Stimulated activated CD8-positive, alpha-beta memory T cell treated with anti-CD3 and anti-CD28 coated beads, Interleukin-15, amount 100 ng/mL, for 4 hours (primary cell): ENCODE data around the gene BHMT.

Experiments
- DNase-seq, 2 donors: peaks; one replicate each; pipeline ENCODE4 v3.0.0-alpha.2; 2020; ENCODE audit warnings: low read depth in 2 of 2

Gene BHMT, protein sequence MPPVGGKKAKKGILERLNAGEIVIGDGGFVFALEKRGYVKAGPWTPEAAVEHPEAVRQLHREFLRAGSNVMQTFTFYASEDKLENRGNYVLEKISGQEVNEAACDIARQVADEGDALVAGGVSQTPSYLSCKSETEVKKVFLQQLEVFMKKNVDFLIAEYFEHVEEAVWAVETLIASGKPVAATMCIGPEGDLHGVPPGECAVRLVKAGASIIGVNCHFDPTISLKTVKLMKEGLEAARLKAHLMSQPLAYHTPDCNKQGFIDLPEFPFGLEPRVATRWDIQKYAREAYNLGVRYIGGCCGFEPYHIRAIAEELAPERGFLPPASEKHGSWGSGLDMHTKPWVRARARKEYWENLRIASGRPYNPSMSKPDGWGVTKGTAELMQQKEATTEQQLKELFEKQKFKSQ

GRCh38 chr5:79111387-79111959 lies at the start of gene BHMT:
Gene BHMT, plus strand, starts transcription at chr5:79111809. Its CDS starts 77 bp downstream, at chr5:79111886.
- no peak for DNase-seq

GRCh38 chr5:79062436-79062835 lies 49.2 kb upstream of the BHMT start:
- DNase-seq: no peak

- DNase-seq: no peak
Observed at GRCh38 chr5:79069488-79070349, 41.9 kb upstream of the BHMT start, which contains the start of the genes BHMT2 and DMGDH. Gene BHMT2, plus strand, starts transcription at chr5:79069767. Its CDS starts 16 bp downstream, at chr5:79069783. Gene DMGDH, minus strand, starts transcription at chr5:79069674. Its CDS starts 54 bp downstream, at chr5:79069620.

DNA sequence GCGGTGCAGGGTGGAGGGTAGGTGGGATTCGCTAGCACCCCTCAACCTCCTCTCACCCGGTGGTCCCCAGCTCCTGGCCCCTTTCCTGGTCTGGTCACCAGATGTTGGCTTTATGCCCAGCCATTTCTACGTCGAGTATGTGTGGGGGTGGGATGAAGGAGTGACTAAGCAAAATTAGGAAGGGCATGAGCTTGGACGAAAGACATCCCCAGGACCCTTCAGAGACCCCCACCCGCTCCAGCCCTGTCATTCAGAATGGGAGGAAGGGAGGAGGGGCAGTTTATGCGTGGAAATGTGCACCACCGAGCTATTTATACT lies 41.3 kb upstream of the BHMT start:
- DNase-seq: no peak

DNA sequence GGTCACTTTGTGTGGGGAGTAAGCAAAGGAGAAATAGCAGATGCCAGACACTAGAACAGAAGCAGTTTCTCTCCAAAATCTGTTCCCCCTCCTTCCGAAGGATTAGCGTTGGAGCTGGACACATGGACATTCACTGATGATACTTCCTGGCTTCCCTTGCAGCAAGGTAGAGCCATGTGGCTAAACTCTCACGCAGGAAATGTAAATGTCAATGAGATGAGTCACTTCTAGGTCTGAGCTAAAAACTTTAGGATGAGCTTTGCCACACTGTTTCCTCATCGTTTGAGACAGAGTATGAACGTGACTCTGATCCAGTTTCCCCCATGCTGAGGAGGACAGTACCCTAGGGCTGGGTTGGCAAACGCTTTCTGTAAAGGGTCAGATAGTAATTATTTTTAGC lies 37.0 kb upstream of the BHMT start:
- DNase-seq: no peak

GRCh38 chr5:79075646-79076426 lies 35.8 kb upstream of the BHMT start:
- DNase-seq: no peak

DNA sequence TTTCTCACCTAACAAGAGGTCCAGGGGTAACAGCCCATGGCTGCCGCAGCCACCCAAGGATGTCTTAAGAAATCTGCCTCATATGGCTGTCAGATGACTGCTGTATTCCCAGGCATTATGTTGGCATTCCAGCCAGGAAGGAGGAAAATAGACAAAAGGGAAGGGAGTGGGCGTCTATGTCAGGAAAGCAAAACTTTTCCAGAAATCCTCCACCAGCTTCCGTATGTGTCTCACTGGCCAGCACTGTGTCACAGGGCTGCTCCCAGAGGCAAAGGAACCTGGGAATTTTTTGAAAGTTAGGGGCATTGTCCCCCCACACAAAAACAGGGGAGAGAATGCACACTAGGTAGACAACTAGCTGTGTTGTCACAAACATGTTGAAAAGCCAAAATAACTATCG lies 34.8 kb upstream of the BHMT start:
- DNase-seq: no peak

GRCh38 chr5:79077680-79078365 lies 33.8 kb upstream of the BHMT start:
- DNase-seq: peak in 1 of 2 donors; percentile 3

DNA sequence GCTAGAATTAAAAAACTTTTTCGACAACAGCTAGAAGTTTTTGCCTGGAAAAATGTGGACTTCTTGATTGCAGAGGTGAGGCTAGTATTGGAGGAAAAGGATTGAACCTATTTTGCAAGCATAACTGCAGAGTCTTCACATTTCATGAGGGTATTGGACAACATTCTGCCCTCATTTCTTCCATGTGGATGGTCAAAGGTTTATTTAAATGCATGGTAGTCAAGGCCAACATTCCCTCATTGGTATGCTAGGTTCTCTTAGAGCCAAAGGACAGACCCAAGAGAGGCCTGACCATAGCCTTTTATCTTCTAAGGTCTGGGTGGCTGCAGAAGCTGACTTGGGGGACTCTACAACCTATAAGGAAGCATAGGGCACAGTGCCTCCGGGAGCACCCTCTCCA lies 30.8 kb upstream of the BHMT start:
- no peak for DNase-seq

- DNase-seq: no peak
Observed at GRCh38 chr5:79081779-79082178, 29.8 kb upstream of the BHMT start.

DNA sequence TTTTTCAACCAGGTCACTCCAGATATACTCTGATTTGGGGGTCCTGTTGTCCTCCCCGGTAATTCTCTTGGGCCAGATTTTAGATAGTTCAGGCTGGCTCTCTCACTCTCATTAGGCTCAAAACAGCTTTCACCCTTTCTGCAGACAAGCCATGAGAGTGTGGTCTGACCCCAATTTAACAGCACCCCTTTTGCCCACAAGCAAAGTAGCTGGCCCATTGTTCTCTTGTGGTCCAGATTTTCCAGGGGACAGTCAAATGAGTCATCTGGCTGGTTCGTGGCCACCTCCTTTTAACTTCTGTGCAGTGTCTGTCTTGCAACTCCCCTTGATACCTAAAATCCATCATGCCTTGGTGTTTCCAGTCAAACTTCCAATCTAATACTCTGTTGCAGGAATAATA lies 25.5 kb upstream of the BHMT start:
- DNase-seq: no peak

DNA sequence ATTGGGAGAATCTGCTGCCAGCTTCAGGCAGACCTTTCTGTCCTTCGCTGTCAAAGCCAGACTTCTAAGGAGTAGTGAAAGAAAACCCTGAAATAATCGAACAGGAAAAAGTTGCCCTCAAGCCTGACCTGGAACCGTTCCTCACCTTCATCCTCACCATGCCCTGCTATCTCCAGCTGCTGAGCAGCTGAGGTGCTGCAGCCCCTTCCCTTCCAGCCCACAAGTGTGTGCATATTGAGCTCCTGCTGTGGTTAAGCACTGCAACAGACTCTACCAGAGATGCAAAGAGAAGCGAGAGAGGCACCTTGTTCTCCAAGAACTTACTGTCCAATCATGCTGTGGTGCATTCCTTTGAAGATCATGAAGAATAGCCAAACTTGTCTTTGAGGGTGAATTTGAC lies 23.1 kb upstream of the BHMT start:
- DNase-seq: no peak

GRCh38 chr5:79091064-79091463 lies 20.5 kb upstream of the BHMT start:
- no peak for DNase-seq

GRCh38 chr5:79093762-79094161 lies 17.8 kb upstream of the BHMT start:
- no peak for DNase-seq

GRCh38 chr5:79105868-79106267 lies 5.7 kb upstream of the BHMT start:
- DNase-seq: no peak

GRCh38 chr5:79107020-79107796 lies 4.4 kb upstream of the BHMT start:
- no peak for DNase-seq

- DNase-seq: no peak
Observed at GRCh38 chr5:79108086-79108485, 3.5 kb upstream of the BHMT start.

- no peak for DNase-seq
Observed at GRCh38 chr5:79108792-79109191, 2.8 kb upstream of the BHMT start.

GRCh38 chr5:79109527-79110492 lies 1.8 kb upstream of the BHMT start:
- DNase-seq: no peak
